ENCODE data around the gene APBA2.

GRCh38 chr15:29106551-29107290, 220.9 kb downstream of the APBA2 start:
- TF ChIP-seq CTCF (IDR thresholded peaks at IDR 0.05): no peak
- no peak for TF ChIP-seq POLR2A (IDR thresholded peaks at IDR 0.05)
- no peak for TF ChIP-seq POLR2AphosphoS5 (IDR thresholded peaks at IDR 0.05)

Measured in sigmoid colon (tissue), 4 donors.